GM23338 (cell line): ENCODE measurements around the gene SCGB1D2. TPM values are rescaled to one million over a fixed set of nuclear protein-coding genes. Genes with fewer than 3 reads are reported as not detected.
"Not testable (repeated sequence)": the region's sequence is repeated elsewhere in the genome, so short reads cannot be mapped to it uniquely, and the experiment has no call there.

Source experiments
- ATAC-seq: fragments of 200-7000 bp; cut with Tn5 transposase; 3 replicates; pipeline ENCODE4 v1.9.1; 2020
- DNase-seq: peaks from one replicate; pipeline ENCODE4 v3.0.0-alpha.2; 2015; ENCODE audit warnings: low spot score
- H2AFZ ChIP-seq: fragments of 200-600 bp; sonication (generic); 2 replicates; pipeline ENCODE4 v1.8.0; 2016; ENCODE audit warnings: antibody characterized with exemption, mild to moderate bottlenecking, moderate library complexity
- H3F3A ChIP-seq: fragments of 200-600 bp; sonication (generic); replicated peaks from 2 replicates; pipeline ENCODE4 v1.8.0; 2017; ENCODE audit warnings: antibody characterized with exemption, mixed run types, low read depth
- H3K27ac ChIP-seq: fragments of 200-600 bp; sonication (generic); 2 replicates; pipeline ENCODE4 v1.6.1; 2016; ENCODE audit warnings: low read depth
- H3K27me3 ChIP-seq: fragments of 200-600 bp; sonication (generic); 2 replicates; pipeline ENCODE4 v1.8.0; 2016; ENCODE audit warnings: mild to moderate bottlenecking, mixed run types, moderate library complexity; ENCODE audit not compliant: insufficient read depth
- H3K36me3 ChIP-seq: fragments of 200-600 bp; sonication (generic); 2 replicates; pipeline ENCODE4 v1.8.0; 2016; ENCODE audit warnings: mild to moderate bottlenecking; ENCODE audit not compliant: insufficient read depth
- H3K4me1 ChIP-seq: fragments of 200-600 bp; sonication (generic); 2 replicates; pipeline ENCODE4 v1.8.0; 2016; ENCODE audit warnings: mild to moderate bottlenecking, moderate library complexity; ENCODE audit not compliant: insufficient read depth
- H3K4me2 ChIP-seq: fragments of 200-600 bp; sonication (generic); 2 replicates; pipeline ENCODE4 v1.7.1; 2017; ENCODE audit warnings: mixed run types
- H3K4me3 ChIP-seq: fragments of 200-600 bp; sonication (generic); 2 replicates; pipeline ENCODE4 v1.6.1; 2016; ENCODE audit warnings: mixed run types
- H3K79me2 ChIP-seq: fragments of 200-600 bp; sonication (generic); replicated peaks from 2 replicates; pipeline ENCODE4 v1.8.0; 2017; ENCODE audit warnings: mild to moderate bottlenecking; ENCODE audit not compliant: insufficient read depth
- H3K9me2 ChIP-seq: fragments of 200-600 bp; sonication (generic); 2 replicates; pipeline ENCODE4 v1.8.0; 2017; ENCODE audit not compliant: insufficient read depth
- H4K20me1 ChIP-seq: fragments of 200-600 bp; sonication (generic); replicated peaks from 2 replicates; pipeline ENCODE4 v1.8.0; 2017; ENCODE audit warnings: mild to moderate bottlenecking; ENCODE audit not compliant: insufficient read depth
- H3K27ac Mint-ChIP-seq: 2 replicates; pipeline ENCODE4 v1.8.0; 2020; ENCODE audit warnings: inconsistent platforms, mild to moderate bottlenecking, moderate library complexity, mixed read lengths
- H3K27me3 Mint-ChIP-seq: 3 replicates; pipeline ENCODE4 v1.8.0; 2022; ENCODE audit warnings: low read depth, mild to moderate bottlenecking, moderate library complexity, mixed read lengths, inconsistent platforms; ENCODE audit not compliant: insufficient read depth, poor library complexity
- H3K36me3 Mint-ChIP-seq: 3 replicates; pipeline ENCODE4 v1.8.0; 2021; ENCODE audit warnings: low read depth, mild to moderate bottlenecking, inconsistent platforms, moderate library complexity, mixed read lengths
- H3K4me1 Mint-ChIP-seq: 3 replicates; pipeline ENCODE4 v1.8.0; 2020; ENCODE audit warnings: mild to moderate bottlenecking, inconsistent platforms, mixed read lengths
- H3K4me3 Mint-ChIP-seq: 3 replicates; pipeline ENCODE4 v1.8.0; 2021; ENCODE audit warnings: moderate library complexity, mild to moderate bottlenecking, inconsistent platforms, mixed read lengths
- H3K9me3 Mint-ChIP-seq: 3 replicates; pipeline ENCODE4 v1.8.0; 2020; ENCODE audit warnings: moderate library complexity, mild to moderate bottlenecking, inconsistent platforms, mixed read lengths
- CREB1 ChIP-seq: fragments of 250-450 bp; sonication (Bioruptor Pico); IDR thresholded peaks from 2 replicates; pipeline ENCODE4 v1.5.0; 2020; ENCODE audit warnings: low read depth, mild to moderate bottlenecking, moderate library complexity
- EZH2 ChIP-seq: fragments of 200-600 bp; sonication (generic); IDR thresholded peaks from one replicate; pipeline ENCODE4 v1.8.0; 2017; ENCODE audit warnings: antibody characterized with exemption, mild to moderate bottlenecking, low read depth; ENCODE audit not compliant: unreplicated experiment
- EZH2phosphoT487 ChIP-seq: fragments of 200-600 bp; sonication (generic); IDR thresholded peaks from one replicate; pipeline ENCODE4 v1.8.1; 2018; ENCODE audit warnings: antibody characterized with exemption; ENCODE audit not compliant: unreplicated experiment
- JUNB ChIP-seq: IDR thresholded peaks from one replicate; pipeline ENCODE4 v1.6.1; 2016; ENCODE audit warnings: antibody characterized with exemption; ENCODE audit not compliant: unreplicated experiment
- POLR2AphosphoS5 ChIP-seq: IDR thresholded peaks from 2 replicates; pipeline ENCODE4 v1.6.1; 2016; ENCODE audit warnings: antibody characterized with exemption, low read depth
- STAT1 ChIP-seq: IDR thresholded peaks from one replicate; pipeline ENCODE4 v1.6.1; 2016; ENCODE audit warnings: antibody characterized with exemption; ENCODE audit not compliant: unreplicated experiment
- ZNF114 ChIP-seq: fragments of 250-450 bp; sonication (Bioruptor Pico); IDR thresholded peaks from 2 replicates; pipeline ENCODE4 v1.5.0; 2020; ENCODE audit warnings: mild to moderate bottlenecking, moderate library complexity
- ZNF331 ChIP-seq: fragments of 250-450 bp; sonication (Bioruptor Pico); IDR thresholded peaks from 2 replicates; pipeline ENCODE4 v1.5.0; 2020; ENCODE audit warnings: low read depth, mild to moderate bottlenecking, moderate library complexity
- polyA plus RNA-seq: library from polyadenylated mRNA; unstranded; fragments of >200 nt; fragmentation: Nextera tagmentation; extraction: Ambion mirVana; gene quantifications from 2 replicates; pipeline ENCODE4 v1.2.1, GENCODE V29; 2016
- total RNA-seq: library from RNA; depleted of rRNA; stranded (reverse); fragments of >200 nt; shearing (Covaris generic); gene quantifications from 2 replicates; pipeline ENCODE4 v1.2.3, GENCODE V29; 2014
- TF ChIP-seq, protein P1 (sequence below), 2 experiments: fragments of 200-600 bp in 1 of 2; sonication (generic) in 1 of 2; conservative IDR thresholded peaks; 2 replicates each; pipeline versions ENCODE4 v1.5.1 to v1.6.1; 2016 to 2017; ENCODE audit warnings: antibody characterized with exemption in 2 of 2, low read depth in 2 of 2, mild to moderate bottlenecking in 2 of 2, moderate library complexity in 1 of 2
- TF ChIP-seq, protein P2 (sequence below): IDR thresholded peaks from 2 replicates; pipeline ENCODE4 v1.6.1; 2016; ENCODE audit warnings: antibody characterized with exemption
- TF ChIP-seq, protein P3 (sequence below): IDR thresholded peaks from one replicate; pipeline ENCODE4 v1.6.1; 2018; ENCODE audit warnings: antibody characterized with exemption; ENCODE audit not compliant: unreplicated experiment

SCGB1D2 gene
- total and polyA plus RNA-seq, 2 experiments from 2014 or later, result not detected

DNA sequence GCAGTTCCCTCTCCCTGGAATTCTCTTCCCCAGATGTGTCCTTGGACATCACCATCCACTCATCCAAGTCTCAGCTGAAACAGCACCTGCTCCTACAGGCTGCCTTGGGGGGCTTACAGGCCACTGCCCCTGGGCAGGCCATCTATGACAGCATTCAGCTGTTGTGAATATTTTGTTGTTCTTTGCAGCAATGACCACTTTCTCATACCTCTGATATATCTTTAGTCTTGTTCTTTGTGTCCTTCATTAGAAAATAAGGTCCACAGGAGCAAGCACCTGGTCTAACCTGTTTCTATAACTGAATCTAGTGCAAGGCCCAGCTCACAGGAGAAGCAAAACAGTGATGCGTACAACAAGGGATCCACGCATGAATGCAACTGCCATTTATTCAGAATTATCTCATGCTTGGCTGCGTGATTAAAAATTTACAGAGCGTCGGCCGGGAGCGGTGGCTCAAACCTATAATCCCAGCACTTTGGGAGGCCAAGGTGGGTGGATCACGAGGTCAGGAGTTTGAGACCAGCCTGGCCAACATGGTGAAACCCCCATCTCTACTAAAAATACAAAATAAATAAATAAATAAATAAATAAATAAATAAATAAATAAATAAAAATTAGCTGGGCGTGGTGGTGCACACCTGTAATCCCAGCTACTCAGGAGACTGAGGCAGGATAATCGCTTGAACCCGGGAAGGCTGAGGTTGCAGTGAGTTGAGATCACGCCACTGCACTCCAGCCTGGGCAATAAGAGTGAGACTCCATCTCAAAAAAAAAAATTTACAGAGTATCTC, 35.6 kb upstream of the SCGB1D2 start:
- not testable (repeated sequence) for H3K27me3 ChIP-seq, H3K27ac Mint-ChIP-seq, H3K27me3 Mint-ChIP-seq, DNase-seq, H3K4me1 Mint-ChIP-seq, H3K36me3 Mint-ChIP-seq, H3F3A ChIP-seq, H3K4me3 Mint-ChIP-seq, H3K36me3 ChIP-seq, H3K4me2 ChIP-seq, H2AFZ ChIP-seq, H3K9me3 Mint-ChIP-seq, H3K79me2 ChIP-seq, ATAC-seq, H3K4me1 ChIP-seq, H3K4me3 ChIP-seq, H3K27ac ChIP-seq, H4K20me1 ChIP-seq, H3K9me2 ChIP-seq

DNA sequence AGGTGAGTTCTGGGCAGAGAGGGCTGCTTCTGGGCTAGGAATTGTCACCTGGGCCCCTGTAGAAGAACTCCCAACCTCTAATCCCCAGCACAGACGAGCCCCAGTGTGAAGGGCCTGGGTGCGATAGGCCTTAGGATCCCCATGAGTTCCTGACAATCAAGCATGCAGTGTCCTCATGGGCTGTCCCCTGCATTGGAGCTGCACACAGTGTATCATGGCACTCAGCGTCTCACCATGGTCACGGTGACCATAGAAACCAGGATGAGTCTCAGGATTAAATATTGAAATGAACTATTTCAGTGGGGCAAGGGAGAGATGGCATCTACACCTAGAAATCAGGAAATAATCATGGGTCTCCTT, 33.3 kb upstream of the SCGB1D2 start:
- Mint-ChIP-seq H3K4me3 (no peak overlapping the region), H3K4me1 (no peaks in the 10 kb centered on the region), H3K36me3 (no peaks in the 10 kb centered on the region), H3K9me3 (no peaks in the 10 kb centered on the region), H3K27ac (no peak overlapping the region), H3K27me3 (peaks cover 5% of the 10 kb centered on the region)
- no peak overlapping the region for H3K27ac ChIP-seq
- no peaks in the 10 kb centered on the region for H3K9me2 ChIP-seq
- DNase-seq (no peak), ATAC-seq (no peak)
- no peaks in the 10 kb centered on the region for H3F3A ChIP-seq
- no peaks in the 10 kb centered on the region for H3K4me1 ChIP-seq
- no peaks in the 10 kb centered on the region for H3K27me3 ChIP-seq
- no peak overlapping the region for H3K4me2 ChIP-seq
- no peaks in the 10 kb centered on the region for H3K79me2 ChIP-seq
- H3K36me3 ChIP-seq, result no peaks in the 10 kb centered on the region
- H2AFZ ChIP-seq, result no peak overlapping the region
- no peak overlapping the region for H3K4me3 ChIP-seq
- H4K20me1 ChIP-seq, result no peaks in the 10 kb centered on the region
- TF ChIP-seq, protein P1, sequence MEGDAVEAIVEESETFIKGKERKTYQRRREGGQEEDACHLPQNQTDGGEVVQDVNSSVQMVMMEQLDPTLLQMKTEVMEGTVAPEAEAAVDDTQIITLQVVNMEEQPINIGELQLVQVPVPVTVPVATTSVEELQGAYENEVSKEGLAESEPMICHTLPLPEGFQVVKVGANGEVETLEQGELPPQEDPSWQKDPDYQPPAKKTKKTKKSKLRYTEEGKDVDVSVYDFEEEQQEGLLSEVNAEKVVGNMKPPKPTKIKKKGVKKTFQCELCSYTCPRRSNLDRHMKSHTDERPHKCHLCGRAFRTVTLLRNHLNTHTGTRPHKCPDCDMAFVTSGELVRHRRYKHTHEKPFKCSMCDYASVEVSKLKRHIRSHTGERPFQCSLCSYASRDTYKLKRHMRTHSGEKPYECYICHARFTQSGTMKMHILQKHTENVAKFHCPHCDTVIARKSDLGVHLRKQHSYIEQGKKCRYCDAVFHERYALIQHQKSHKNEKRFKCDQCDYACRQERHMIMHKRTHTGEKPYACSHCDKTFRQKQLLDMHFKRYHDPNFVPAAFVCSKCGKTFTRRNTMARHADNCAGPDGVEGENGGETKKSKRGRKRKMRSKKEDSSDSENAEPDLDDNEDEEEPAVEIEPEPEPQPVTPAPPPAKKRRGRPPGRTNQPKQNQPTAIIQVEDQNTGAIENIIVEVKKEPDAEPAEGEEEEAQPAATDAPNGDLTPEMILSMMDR (conservative IDR thresholded peaks at IDR 0.05; ENCODE audit: low read depth in 2 of 2), result no peak
- TF ChIP-seq EZH2phosphoT487 (no peak), ZNF331 (CRISPR knock-in tag) (no peak), JUNB (no peak), ZNF114 (CRISPR knock-in tag) (no peak), STAT1 (no peak), CREB1 (CRISPR knock-in tag) (no peak), POLR2AphosphoS5 (no peak), EZH2 (no peak)
- TF ChIP-seq, protein P2, sequence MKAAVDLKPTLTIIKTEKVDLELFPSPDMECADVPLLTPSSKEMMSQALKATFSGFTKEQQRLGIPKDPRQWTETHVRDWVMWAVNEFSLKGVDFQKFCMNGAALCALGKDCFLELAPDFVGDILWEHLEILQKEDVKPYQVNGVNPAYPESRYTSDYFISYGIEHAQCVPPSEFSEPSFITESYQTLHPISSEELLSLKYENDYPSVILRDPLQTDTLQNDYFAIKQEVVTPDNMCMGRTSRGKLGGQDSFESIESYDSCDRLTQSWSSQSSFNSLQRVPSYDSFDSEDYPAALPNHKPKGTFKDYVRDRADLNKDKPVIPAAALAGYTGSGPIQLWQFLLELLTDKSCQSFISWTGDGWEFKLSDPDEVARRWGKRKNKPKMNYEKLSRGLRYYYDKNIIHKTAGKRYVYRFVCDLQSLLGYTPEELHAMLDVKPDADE, result no peak
- TF ChIP-seq, protein P3, sequence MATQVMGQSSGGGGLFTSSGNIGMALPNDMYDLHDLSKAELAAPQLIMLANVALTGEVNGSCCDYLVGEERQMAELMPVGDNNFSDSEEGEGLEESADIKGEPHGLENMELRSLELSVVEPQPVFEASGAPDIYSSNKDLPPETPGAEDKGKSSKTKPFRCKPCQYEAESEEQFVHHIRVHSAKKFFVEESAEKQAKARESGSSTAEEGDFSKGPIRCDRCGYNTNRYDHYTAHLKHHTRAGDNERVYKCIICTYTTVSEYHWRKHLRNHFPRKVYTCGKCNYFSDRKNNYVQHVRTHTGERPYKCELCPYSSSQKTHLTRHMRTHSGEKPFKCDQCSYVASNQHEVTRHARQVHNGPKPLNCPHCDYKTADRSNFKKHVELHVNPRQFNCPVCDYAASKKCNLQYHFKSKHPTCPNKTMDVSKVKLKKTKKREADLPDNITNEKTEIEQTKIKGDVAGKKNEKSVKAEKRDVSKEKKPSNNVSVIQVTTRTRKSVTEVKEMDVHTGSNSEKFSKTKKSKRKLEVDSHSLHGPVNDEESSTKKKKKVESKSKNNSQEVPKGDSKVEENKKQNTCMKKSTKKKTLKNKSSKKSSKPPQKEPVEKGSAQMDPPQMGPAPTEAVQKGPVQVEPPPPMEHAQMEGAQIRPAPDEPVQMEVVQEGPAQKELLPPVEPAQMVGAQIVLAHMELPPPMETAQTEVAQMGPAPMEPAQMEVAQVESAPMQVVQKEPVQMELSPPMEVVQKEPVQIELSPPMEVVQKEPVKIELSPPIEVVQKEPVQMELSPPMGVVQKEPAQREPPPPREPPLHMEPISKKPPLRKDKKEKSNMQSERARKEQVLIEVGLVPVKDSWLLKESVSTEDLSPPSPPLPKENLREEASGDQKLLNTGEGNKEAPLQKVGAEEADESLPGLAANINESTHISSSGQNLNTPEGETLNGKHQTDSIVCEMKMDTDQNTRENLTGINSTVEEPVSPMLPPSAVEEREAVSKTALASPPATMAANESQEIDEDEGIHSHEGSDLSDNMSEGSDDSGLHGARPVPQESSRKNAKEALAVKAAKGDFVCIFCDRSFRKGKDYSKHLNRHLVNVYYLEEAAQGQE, result no peak
